HG02981 (cell line): ENCODE results near the gene CRADD.
"Not testable (repeated sequence)": the region's sequence is repeated elsewhere in the genome, so short reads cannot be mapped to it uniquely, and the experiment has no call there.

Experiments used
- ATAC-seq: cut with Tn5 transposase; IDR thresholded peaks from one replicate; pipeline ENCODE4 v1.9.1; 2021; ENCODE audit warnings: mild to moderate bottlenecking, moderate library complexity; ENCODE audit not compliant: unreplicated experiment

CRADD gene

GRCh38 chr12:93780886-93781285 is 103.7 kb downstream of the CRADD start:
- not testable (repeated sequence) for ATAC-seq

- not testable (repeated sequence) for ATAC-seq
Measured at GRCh38 chr12:93781961-93782360, 104.8 kb downstream of the CRADD start.

- ATAC-seq, result no peak
Measured at GRCh38 chr12:93782853-93783252, 105.7 kb downstream of the CRADD start.

- ATAC-seq, result no peak
Measured at GRCh38 chr12:93783832-93784231, 106.7 kb downstream of the CRADD start.

DNA sequence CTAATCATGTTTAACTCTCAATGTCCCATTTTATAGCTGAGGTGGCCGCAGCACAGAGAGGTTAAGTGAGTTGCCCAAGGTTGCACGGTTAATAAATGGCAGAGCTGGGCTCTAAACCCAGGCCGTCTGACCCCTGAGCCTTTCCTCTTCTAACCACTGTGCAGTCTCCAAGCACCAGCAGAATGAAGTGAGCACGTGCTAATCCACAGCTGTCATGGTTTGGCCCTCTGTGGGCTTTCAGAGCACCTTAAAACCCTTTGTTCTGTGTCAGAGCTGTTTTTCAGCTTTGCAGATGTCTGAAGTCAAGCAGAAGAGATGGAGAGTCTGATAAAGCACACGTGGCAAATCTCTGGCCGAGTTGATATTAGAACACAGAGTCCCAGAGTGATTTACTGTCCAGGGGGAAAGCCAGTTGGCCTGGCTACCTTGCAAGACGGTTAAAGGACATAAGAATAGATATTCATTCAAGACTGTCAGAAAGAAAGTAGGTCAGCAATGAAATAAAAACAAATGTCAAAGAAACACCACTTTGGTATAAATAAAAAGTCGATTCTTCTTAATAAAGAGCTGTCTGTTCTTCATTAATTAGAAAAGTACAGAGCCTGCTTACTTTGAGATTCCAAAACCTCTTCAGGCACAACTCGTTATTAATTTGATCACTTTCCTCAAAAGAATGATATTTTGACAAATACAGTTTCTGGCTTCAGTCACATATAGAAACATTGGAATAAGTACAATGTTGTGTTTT is 107.3 kb downstream of the CRADD start:
- no peak for ATAC-seq

DNA sequence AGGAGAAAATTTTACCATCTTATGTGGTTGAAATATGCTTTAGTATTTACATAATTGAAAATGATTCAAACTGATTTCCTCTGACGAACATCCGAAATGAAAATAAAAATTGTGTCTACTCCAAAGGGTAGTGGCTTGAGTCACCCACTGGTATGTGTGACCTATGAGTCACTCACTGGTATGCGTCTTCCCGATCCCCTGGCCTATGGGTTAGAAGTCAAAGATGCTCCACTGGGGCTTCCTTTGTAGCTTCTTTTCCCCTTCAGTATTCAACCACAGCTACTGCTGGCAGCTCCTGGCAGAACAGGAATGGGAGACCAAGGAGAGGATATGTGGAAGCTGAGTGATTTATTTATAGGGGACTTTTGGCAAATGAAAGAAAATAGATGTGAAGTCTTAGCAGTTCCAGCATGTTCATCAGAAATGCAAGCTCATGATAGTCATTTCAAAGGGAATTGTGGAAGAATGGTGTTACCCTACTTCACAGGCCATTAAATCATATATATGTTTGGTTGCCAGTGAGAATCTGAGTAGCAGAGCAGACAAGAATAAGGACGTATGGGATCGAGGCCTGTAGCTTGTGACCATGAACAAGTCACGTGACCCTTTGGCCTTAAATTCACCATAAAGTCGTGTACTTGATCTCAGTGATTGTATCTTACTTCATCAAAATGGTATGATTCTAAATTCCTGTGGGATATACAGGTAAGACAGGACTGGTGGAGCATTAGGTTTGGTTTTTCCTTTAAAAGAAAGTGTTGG is 108.3 kb downstream of the CRADD start:
- ATAC-seq, result no peak

DNA sequence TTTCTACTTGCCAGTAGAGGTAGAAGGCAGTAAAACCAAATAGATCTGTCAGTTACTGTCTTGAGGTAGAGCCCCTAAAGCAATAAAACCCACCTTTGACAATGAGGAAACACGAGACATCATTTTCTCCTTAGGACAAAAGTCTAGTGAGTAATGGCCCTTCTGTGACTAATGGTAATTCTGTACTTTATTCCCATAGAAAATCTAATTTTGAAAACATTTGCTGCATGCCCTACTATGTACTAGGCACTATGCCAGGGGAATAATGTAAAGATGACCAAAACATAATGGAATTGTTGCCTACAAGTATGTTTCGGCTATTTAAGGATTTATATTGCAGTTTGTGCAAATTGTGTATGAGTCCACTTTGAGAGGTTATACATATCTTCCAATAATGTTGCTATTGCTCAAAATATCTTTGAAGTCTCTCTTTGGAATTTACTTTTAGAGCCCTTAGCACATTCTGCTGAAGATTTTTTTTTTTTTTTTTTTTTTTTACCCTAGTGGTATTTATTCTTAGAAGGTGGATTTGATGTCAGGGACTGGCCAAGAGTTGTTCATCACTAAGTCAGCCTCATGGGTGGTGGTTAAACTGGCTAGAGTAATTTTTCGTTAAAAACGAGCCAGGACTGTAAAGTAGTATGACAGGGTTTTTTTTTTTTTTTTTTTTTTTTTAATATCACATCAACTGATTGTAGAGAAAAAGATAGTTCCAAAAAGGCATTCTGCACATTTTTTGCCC is 109.7 kb downstream of the CRADD start:
- no peak for ATAC-seq

GRCh38 chr12:93788853-93789252 is 111.7 kb downstream of the CRADD start:
- no peak for ATAC-seq

DNA sequence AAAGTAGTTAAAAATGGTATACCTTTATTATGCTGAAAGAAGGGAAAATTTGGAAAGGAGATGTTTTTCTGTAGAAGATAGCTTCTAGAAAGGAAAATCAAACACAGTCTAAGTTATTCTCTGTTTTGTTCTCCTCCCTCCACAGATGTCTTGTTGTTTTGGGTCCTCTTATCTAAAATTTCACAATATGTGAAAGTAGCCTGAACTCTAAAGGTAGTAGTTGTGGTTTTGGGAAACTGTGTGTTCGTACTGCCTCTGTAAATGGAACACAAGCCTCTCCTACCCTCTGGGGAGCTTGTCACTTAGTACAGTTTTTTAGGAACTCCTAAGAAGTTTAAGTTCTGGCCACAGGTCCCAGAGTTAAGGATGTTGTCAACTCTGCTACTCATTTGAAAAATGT is 112.6 kb downstream of the CRADD start:
- ATAC-seq, result no peak

DNA sequence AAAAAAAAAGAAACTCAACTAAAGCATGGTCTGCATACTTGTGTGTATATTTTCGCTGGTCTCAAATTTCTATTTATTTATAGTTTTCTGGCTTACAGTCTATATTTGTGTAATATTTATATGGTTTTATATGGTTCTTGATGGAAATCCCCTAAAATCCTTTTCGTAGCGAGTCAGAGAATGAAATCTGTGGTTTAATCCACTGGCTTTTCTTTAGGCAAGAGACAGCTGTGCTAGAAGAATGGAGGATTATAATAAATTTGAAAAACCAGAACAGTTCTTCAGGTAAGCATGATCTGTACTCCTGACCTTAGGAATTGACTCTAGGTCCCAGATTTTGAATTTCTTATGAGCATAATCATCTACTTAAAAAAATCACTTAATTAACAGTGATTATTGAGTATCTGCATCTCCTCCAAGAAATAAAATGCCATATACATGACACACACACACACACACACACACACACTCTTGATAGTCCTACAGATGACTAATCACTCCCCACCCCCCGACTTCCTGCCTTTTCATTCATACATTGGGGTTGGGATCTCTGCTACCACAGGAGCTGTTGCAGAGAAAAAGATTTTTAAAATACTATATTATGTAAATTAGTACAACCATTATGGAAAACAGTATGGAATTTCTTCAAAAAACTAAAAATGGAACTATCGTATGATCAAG is 113.4 kb downstream of the CRADD start:
- ATAC-seq, result no peak

GRCh38 chr12:93793007-93793406 is 115.8 kb downstream of the CRADD start:
- ATAC-seq, result no peak

DNA sequence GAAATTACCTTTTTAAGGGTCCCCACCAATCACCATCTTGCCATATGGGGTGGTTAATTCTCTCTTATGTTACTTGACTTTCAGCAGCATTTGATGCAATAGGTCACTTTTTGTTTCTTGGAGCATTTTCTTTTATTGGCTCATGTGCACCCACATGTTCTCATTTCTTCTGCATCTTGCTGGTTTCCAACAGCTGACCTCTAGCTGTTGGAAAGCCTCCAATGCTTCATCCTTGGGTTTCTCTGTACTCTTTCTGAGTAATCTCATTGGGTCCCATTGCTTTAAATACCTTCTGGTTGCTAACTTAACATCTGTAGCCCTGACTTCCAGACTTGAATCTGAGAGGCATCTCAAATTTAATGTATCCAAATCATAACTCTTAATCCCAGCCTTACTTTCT is 116.8 kb downstream of the CRADD start:
- no peak for ATAC-seq

DNA sequence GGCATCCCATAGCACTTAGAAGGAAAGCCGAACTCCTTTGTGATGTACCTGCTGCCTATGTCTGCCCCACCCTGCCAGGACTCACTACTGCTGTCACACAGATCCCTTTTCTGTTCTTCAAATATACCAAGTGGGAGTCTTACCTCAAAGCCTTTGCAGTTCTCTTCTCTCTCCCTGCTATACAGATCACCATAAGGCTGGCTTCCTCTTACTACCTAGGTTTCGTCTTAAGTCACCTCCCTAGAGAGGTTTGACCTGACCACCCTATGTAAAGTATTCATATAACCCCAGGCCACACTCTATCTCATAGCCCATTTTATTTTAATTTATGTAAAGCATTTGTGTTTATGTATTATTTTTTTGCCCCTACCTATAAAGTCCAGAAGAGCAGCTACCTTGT is 117.6 kb downstream of the CRADD start:
- no peak for ATAC-seq

GRCh38 chr12:93795352-93795751 is 118.2 kb downstream of the CRADD start:
- no peak for ATAC-seq

DNA sequence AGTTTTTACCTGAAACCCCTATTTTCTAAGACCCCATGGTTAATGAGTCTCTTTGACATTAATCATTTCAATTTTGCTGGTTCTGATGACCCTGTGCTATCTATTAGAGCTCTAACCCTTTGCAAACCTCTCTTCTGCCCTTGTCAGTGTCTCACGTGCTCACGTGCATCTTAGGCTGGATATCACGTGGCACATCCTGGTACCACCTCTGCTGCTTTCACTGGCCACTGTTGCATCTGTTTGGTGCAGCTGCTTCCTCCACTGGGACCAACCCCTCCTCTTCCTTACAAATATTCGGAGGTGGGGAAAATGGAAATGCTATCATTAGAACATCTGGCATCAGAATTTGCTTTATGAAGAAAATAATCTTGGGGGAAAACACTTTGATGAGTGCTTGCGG is 119.6 kb downstream of the CRADD start:
- no peak for ATAC-seq

GRCh38 chr12:93798279-93799151 is 121.3 kb downstream of the CRADD start:
- ATAC-seq, result no peak

- ATAC-seq, result not testable (repeated sequence)
Measured at GRCh38 chr12:93801666-93802065, 124.5 kb downstream of the CRADD start.

- ATAC-seq, result no peak
Measured at GRCh38 chr12:93802293-93802692, 125.1 kb downstream of the CRADD start.

DNA sequence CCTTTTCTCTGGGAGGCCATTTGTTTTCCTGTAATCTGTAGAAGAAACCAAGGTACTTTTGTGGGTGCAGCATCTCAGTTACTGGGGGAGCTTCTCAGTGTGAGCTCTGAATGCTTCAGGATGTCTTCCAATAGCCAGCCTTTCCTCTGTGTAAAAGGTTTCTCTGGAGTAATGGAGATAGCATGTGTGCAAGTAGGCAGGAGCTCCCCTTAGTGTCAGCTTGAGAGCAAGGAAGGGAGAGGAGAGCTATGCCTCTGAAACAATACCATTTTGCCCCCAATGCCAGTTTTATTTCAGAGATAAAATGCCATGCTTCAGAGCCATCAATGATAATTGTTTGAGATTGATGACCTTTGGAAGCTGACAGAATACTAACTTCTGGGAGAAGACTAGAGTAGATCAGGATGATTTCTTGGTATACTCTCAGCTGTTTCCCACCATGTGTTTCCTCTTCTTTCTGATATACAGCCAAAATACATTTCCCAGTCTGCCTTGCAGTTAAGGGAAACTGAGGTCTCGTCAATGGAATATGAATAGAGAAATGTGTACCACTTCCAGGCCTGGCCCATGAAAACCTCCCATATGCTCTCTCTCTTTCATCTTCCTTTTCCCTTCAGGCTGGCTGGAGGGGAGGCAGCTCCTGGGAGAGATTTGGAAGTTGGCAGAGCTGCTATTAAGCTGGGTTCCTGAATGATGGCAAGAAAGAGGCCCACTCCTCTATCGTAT is 125.7 kb downstream of the CRADD start:
- ATAC-seq, result no peak

DNA sequence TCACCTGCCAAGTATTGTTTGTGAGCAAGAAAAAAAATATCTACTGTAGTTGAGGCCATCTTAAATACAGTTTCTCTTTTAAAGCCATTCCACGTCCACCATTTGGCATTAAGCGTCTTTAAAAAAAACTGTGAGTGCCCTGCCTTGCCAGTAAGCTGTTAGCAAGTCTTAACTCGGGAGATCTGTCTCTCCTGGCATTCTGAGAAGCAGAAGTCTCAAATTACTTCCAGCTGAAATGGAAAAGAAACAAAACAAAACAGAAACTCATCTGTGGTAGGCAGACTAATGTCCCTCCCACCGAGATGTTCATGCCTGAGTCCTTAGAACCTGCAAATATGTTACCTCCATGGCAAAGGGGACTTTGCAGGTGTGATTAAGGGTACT is 126.2 kb downstream of the CRADD start:
- no peak for ATAC-seq
